TTC549 (cell line): ENCODE measurements around the gene PPP1R7.

Source experiments
- FAIRE-seq: peaks from 2 replicates; lab custom pipeline; 2012; peaks lifted over from hg19 to GRCh38; lab: Jason Lieb, UNC

PPP1R7 gene

DNA sequence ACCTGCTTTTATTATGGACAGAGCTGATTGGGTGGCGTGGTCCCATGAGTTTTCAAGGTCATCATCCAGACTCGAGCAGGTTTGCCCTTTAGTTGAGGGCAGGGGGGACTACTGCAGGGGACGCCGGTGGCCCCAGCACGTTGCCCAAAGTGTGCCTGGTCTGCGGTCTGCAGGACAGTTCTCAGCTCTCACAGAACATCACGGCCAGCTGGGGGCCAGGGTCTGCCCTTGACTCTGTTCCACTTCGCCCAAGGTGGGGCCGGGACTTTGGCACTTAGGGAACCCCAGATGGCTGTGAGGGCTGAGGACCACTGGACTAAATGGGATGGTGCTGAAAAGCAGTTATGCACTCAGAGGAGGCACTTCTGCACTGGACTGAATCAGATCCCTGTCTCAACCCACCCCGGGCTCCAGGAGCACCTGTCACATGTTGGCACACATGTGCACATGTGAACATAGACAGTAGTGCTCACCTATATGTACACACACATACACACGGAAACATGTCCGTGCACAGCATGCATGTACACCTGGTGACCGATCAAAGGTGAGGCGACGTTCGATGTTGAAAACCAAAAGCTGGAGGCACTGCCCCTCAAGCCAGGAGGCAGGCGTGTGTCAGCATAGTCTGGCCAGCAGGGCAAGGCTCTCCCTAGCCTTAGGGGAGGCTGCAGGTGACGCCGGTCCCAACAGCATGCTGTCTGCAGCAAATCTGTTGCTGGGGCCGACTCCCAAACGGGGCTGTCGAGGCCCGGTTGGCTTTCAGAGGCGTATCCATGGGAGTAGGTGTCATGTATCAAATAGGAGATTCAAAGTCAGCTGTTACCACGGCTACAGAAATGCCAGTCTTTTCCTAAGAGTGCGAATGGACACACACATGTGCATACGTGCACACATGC, 48.4 kb downstream of the PPP1R7 start:
- no peak for FAIRE-seq

DNA sequence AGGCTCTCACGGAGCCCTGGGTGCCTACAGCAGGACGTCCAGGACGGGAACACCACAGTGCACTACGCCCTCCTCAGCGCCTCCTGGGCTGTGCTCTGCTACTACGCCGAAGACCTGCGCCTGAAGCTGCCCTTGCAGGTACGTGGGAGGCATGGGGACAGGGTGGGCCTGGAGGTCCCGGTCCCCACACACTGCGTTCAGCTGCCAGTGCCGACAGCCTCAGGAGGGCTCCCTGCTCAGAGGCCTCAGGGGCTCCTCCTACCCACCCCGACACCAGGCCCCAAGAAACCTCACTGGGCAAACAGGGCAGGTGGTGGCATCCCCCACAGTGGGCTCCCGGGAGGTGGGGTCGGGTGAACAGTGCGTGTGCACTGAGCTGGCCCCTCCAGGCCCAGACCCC, 49.0 kb downstream of the PPP1R7 start:
- no peak for FAIRE-seq

DNA sequence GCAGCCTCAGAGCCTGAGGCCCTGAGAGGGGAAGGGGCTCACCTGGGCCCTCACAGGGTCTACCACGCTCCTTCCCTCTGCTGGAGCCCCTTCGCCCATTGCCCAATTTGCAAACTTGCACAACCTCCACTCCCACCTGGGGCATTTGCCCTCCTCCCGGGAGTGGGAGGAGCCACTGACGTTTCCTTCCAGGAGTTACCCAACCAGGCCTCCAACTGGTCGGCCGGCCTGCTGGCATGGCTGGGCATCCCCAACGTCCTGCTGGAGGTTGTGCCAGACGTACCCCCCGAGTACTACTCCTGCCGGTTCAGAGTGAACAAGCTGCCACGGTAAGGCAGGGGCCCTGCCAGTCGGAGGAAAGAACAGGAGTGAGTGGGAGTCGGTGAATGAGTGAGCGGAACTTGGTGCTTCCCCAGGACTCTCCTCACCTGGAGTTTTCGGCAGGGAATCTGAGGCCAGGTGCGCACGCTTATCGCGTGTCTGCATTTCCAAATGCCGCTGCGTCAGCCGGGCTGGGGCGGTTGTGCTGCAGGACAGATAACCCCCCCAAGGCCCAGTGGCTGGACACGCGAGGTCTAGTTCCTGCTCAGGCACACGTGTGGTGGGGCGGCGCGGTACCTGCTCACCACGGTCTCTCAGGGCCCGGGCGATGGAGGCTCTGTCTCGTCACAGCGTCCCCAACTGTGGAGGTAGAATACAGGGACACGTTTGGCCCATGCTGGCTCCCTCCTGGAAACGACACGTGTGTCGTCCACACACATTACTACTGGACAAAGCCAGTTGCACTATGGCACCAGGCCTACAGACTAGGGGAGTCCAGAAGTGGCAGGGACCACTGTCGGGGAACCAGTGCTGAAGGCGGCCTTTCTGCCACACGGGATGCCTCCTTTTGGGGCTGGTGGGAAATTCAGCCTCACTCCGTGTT, 49.9 kb downstream of the PPP1R7 start:
- no peak for FAIRE-seq

DNA sequence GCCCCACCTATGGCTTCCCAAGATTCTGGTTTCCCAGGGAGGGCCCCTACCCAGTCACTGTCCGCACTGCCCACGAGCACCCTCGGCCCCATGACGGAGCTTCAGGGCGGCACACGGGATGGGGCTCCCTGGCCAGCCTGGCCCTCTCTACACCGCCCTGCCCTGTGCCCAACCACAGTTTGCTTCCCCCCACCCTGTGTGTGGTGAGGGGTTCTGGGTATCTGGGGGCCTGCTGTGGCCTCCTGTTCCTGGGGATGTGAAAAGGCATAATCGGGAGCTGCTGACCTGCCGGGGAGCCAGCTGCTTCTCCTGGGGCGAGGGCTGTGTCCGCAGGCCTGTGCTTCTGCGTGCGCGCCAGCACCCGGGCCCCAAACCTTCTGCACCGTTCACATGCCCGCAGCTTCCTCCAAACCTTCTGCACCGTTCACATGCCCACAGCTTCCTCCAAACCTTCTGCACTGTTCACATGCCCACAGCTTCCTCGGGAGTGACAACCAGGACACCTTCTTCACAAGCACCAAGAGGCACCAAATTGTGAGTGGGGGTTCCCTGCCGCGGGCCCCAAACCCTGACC, 50.6 kb downstream of the PPP1R7 start:
- no peak for FAIRE-seq

DNA sequence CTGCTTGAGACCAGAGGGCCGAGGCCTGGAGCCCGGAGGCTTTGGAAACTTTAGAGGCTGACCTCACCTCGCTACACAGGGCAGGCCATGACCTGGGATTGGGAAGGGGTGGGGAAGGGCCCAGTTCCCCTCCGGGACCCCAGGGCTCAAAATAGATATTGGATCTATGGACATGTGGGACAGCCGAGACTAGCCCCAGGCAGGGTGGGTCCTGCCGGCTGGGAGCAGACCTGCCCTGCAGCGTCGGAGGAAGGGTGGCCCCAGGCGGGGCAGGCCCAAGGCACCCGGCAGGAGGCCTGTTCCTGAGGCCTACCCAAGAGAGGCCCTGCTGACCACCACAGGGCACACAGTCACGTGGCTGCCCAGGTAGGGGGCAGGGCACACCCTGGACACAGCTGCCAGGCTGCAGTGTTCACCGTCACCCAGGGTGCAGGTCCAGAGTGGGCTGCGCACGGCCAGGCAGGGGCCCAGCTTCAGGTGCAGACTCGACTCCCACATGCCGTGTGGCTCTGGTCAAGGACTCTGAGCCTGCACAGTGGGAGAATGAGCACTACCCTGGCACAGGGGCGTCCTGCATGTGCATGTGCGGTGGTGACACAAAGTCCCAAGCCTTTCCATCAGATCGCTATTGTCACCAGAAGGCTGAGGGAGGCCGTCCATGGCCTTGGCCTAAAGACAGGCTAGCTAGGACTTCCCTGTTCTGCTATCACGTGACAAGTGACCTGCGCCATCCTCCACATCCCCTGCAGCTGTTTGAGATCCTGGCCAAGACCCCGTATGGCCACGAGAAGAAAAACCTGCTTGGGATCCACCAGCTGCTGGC, 51.4 kb downstream of the PPP1R7 start:
- FAIRE-seq: no peak

DNA sequence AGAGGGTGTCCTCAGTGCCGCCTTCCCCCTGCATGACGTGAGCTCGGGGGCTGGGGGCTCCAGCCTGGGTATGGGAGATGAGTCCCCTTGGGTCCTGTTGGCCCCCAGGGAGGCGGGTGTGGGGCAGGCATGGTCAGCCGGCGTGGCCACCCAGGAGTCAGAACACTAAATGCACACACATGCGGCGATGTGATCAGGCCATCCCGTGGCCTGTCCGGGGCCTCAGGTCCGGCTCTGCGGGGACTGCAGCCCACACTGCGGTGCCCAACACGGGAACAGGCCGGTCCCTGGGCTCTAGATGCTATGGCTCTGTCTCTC, 52.0 kb downstream of the PPP1R7 start:
- no peak for FAIRE-seq

DNA sequence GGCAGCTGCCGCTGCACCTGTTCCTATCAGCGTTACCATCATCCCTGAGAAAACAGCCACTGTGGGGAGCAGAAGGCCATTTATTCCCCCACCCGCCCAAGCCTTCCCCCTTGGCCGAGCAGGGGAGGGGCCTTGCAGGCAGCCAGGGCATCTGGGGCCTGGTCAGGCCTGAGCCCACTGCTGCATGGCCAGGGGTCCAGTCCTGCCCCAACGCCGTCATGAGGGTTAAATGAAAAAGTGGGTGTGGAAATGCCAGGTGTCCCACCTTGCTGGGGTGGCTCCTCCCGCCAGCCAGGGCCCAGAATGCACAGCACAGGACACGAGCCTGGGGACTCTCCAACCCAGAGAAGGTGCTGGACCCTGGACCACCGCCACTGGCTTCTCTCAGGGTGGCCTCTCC, 52.4 kb downstream of the PPP1R7 start:
- FAIRE-seq: no peak

DNA sequence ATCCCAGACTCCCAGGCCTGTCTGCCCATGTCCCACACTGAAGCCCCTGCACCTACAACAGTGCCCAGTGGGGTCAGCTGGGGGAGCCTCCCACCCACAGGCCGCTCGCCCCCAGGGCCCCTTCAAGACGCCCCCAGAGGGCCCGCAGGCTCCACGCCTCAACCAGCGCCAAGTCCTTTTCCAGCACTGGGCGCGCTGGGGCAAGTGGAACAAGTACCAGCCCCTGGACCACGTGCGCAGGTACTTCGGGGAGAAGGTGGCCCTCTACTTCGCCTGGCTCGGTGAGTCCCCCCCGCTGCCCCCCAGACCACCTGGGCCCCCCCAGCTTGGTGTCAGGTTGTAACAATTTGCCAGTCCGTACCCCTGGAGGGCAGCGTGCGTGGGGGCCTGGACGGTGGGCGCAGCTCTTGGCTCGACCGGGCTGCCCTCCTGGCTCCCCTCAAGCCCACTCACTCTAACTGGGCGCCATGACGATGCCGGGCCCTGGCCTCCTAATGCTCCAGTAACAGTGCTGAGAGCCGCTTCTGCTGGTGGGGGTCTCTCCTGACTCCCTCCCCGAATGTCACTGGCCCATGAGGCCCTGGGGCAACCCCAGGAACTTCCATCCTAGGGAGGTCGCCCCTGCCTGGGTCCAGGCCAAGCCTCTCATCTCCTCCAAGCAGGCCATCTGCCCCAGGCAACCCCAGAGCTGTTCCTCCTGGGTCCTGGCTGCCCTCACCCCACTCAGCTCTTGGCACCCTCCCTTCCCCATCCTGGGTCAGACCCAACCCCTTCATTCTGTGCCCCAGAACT, 53.1 kb downstream of the PPP1R7 start:
- FAIRE-seq: no peak

DNA sequence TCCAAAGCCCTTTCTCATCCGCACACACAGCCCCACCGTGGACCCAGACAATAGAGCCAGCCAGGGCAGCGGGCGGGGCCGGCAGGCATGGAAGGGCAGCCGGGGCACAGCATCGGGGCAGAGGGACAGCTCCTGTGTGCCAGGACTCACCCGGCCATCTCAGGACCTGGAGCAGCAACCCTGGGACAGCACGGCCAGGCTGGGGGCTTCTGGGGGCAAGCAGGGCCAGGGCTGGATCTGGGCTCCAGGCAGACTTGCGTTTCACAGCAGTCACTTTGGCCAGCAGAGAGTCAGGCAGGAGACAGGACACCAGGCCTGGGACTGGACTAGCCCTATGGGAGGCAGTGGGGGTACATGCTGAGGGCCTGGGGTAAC, 53.7 kb downstream of the PPP1R7 start:
- no peak for FAIRE-seq

DNA sequence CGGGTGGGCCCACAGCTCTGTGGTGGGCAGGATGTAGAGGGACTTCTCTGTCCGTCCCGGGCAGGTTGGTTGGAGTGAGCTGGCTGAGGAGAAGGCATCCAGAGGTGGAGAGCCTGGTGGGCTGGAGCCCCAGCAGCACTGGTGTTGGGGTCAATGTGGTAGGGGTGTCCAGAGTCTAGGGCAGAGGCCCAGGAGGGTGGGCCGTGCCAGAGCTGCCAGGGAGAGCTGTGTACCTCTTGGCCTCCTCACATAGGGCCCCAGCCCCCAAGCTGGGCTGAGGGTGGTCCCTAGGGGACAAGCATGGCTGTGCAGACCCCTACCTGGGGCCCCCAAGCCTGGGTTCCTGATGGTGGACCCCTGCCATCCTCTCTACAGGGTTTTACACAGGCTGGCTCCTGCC, 54.2 kb downstream of the PPP1R7 start:
- no peak for FAIRE-seq

DNA sequence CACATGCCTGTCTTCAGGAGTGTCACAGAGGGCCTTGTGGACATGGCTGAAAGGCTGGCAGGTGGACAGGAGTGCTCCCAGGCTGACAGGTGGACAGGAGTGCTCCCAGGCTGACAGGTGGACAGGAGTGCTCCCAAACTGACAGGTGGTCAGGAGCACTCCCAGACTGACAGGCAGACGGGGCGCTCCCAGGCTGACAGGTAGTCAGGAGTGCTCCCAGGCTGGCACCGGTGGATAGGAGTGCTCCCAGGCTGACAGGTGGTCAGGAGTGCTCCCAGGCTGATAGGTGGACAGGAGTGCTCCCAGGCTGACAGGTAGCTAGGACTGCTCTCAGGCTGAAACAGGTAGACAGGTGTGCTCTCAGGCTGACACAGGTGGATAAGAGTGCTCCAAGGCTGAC, 54.8 kb downstream of the PPP1R7 start:
- FAIRE-seq: no peak

DNA sequence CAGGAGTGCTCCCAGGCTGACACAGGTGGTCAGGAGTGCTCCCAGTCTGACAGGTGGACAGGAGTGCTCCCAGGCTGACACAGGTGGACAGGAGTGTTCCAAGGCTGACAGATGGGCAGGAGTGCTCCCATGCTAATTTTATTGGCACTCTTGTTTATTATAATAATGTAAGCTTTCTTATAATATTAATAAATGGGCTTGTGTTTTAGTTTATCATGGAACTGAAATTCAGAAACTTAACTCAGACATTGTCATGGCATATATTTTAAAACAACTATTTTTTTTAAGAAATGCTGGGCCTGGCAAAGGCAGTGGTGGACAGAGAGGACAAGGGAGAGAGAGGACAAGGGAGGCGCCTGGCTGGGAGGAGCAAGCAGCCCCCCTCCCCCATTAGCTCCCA, 56.9 kb downstream of the PPP1R7 start:
- no peak for FAIRE-seq

DNA sequence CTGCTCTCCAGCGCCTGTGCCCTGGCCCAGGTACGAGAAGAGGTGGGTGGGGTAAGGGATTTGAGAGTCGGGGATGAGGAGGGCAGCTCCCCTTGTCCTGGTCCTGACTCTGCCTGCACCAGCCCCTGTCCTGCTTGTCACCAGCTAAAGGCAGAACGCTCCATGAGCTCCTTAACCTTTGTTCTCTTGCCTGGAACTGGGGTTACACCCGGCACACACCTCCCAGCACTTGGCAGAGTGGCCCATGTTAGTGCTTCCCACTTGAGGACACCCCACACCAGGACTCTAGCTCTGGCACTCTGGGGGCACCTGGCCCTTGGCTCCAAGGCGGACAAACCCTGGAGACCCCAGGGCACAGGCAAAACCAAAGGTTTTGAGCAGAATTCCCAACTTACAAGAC, 57.4 kb downstream of the PPP1R7 start:
- no peak for FAIRE-seq

DNA sequence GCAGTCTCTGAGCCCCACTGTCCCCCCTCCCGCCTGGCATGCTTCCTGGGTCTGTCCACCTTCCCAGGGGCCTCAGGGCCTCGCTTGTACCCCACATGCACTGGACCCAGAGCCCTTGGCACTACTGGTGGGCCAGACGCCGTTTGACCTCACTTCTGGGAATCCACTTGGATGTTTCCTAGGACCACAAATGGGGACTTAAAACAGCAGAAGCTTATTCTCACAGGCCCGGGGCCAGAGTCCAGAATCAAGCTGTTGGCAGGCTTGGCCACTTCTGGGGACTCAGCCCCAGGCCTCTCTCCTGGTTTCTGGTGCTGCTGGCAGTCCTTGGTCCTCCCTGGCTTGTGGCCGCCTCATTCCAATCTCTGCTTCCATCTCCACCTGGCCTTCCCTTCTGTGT, 57.8 kb downstream of the PPP1R7 start:
- FAIRE-seq: no peak

DNA sequence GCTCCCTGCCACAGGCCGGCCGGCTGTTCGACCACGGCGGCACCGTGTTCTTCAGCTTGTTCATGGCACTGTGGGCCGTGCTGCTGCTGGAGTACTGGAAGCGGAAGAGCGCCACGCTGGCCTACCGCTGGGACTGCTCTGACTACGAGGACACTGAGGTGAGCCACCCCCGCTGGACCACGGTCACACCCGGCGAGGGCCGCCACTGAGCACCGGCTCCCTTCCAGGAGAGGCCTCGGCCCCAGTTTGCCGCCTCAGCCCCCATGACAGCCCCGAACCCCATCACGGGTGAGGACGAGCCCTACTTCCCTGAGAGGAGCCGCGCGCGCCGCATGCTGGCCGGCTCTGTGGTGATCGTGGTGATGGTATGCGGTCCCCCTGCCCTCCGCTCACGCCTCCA, 59.0 kb downstream of the PPP1R7 start:
- no peak for FAIRE-seq

DNA sequence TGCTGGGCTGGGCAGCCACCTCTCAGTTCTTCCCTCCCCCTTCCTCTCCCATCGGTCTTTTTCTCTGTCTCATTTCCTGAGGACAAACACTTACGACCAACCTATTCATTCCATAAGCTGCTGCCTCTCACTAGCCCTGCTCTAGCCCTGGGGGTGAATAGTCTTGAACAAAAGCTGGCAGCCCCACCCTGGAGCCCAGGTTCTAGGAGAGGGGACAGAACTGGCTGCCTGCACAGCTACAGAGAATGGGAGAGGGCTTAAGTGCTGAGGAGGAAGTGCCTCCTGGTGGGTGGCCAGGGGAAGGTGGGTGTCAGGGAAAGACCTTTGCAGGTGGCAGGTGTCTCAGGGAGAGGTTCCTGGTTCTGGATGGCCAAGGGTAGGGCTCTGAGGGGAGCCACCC, 61.0 kb downstream of the PPP1R7 start:
- FAIRE-seq: no peak

DNA sequence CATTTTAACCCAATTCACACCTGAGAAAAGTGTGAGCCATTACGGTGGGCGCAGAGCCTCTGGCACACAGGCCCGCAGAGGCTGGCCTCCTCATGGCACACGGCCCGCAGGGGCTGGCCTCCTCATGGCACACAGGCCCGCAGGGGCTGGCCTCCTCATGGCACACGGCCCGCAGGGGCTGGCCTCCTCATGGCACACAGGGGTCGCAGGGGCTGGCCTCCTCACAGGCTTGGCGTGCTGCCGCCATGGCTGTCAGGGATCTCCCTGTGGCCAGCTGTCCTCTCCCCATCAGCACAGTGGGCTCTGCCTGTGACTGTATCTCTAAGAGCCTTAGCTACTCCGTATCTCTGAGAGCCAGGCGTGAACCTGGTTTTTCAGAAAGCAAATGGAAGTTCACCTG, 62.8 kb downstream of the PPP1R7 start:
- no peak for FAIRE-seq

DNA sequence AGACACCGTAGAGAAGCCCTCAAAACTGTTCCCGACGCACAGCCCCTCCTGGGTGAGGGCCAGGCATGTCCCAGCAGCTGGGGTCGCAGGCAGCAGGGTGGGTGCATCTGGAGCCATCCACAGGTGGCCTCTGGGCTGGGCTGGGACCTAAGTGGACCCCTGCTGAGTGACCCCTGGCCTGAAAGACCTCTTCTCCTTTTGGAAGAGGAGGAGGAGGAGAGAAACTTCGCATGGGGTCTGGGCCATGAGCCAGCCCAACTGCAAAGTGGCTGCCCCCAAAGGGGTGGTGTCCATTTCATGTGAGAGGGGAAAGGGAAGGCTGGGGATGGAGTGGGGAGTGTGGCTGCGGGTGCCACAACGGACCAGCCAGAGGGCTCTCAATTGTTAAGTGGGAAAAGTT, 63.3 kb downstream of the PPP1R7 start:
- FAIRE-seq: no peak

DNA sequence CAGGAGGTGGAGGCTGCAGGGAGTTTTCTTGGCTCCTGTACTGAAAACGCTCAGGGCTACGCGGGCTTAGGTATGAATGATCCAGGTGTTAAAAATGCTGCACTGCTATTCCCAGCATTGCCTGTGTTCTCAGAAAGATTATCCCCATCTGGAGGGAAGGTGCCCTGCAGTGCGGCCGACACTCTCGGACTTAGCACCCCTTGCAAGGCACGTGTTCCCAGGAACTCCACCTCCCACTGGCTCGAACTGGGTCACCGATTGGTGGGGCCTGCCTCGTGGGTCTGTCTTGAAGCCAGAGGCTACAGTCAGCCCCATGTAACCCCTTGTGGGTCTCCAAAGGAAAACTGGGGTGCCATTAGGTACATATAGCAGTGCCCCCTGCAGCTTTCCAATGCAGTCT, 63.9 kb downstream of the PPP1R7 start:
- FAIRE-seq: no peak

DNA sequence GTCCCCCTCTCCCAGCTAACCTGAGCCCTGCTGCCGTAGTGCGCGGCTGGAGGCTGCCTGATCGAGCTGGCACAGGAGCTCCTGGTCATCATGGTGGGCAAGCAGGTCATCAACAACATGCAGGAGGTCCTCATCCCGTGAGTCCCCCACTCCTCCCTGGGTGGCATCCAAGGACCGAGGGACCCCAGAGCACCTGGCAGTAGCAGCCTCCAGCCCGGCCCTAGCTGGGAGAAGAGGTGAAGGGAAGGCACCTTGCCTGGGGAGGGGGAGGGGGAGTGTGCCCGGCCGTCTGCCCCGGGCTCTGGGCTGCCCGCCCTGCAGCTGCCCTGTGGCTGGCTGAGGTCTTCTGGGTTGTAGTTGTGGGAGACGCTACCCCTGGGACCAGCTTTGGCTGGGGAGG, 64.5 kb downstream of the PPP1R7 start:
- FAIRE-seq: no peak

DNA sequence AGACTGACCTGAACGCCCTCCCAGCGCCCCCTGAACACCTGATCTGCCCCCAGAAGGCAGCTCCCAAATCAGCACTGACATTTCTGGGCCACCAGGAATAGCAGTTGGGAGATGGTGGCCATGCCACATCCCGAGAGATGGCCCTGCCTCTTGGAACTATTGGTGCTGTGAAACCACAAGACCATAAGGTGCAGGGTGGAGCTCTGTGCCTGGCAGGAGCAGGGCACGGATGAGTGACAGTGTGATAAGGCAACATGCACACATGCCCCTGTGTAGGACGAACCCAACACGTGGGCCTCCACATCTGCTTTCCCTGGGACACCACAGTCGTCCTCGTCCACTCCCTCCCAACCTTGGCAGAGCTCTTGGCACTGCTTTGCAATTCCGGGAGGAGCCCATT, 65.2 kb downstream of the PPP1R7 start:
- FAIRE-seq: no peak
